Jurkat, Clone E6-1 (cell line): ENCODE measurements around the gene AUNIP.

Experiments used
- DNase-seq: peaks from one replicate; pipeline ENCODE4 v3.0.0-alpha.2; 2011; ENCODE audit warnings: low read depth, low spot score
- H3K4me3 ChIP-seq: 2 replicates; pipeline ENCODE4 v1.5.1; 2011; ENCODE audit warnings: mild to moderate bottlenecking, low read length, control low read depth, moderate library complexity

AUNIP gene

GRCh38 chr1:25837262-25837875 is 21.9 kb downstream of the AUNIP start:
- no peak for DNase-seq
- H3K4me3 ChIP-seq, result no peak overlapping the region

- no peak for DNase-seq
- no peak overlapping the region for H3K4me3 ChIP-seq
Measured at GRCh38 chr1:25836695-25837094, 22.6 kb downstream of the AUNIP start.

- no peak overlapping the region for H3K4me3 ChIP-seq
- DNase-seq, result no peak
Measured at GRCh38 chr1:25834894-25835293, 24.4 kb downstream of the AUNIP start.

GRCh38 chr1:25833158-25833557 is 26.1 kb downstream of the AUNIP start:
- H3K4me3 ChIP-seq, result no peak overlapping the region
- DNase-seq, result no peak

- no peak overlapping the region for H3K4me3 ChIP-seq
- DNase-seq, result no peak
Measured at GRCh38 chr1:25832336-25833037, 26.8 kb downstream of the AUNIP start.

- H3K4me3 ChIP-seq, result no peak overlapping the region
- DNase-seq, result no peak
Measured at GRCh38 chr1:25831569-25832196, 27.6 kb downstream of the AUNIP start.

GRCh38 chr1:25829046-25829445 is 30.2 kb downstream of the AUNIP start:
- no peak for DNase-seq
- H3K4me3 ChIP-seq, result no peak overlapping the region

GRCh38 chr1:25828491-25828890 is 30.8 kb downstream of the AUNIP start:
- DNase-seq, result no peak
- H3K4me3 ChIP-seq, result no peak overlapping the region

GRCh38 chr1:25826571-25826970 is 32.7 kb downstream of the AUNIP start:
- DNase-seq, result no peak
- H3K4me3 ChIP-seq, result no peak overlapping the region

GRCh38 chr1:25825605-25826004 is 33.7 kb downstream of the AUNIP start:
- H3K4me3 ChIP-seq, result no peak overlapping the region
- no peak for DNase-seq

GRCh38 chr1:25821630-25822091 is 37.6 kb downstream of the AUNIP start:
- DNase-seq, result no peak
- no peak overlapping the region for H3K4me3 ChIP-seq

- DNase-seq, result no peak
- peak overlapping the region; percentile 87 for H3K4me3 ChIP-seq
Measured at GRCh38 chr1:25821112-25821476, 38.2 kb downstream of the AUNIP start.

GRCh38 chr1:25820247-25821111 is 38.8 kb downstream of the AUNIP start:
- peak overlapping the region; percentile 87 for H3K4me3 ChIP-seq
- DNase-seq, result peak; percentile 53

- peak; percentile 76 for DNase-seq
- H3K4me3 ChIP-seq, result peak within 1 kb of the TSS; percentile 87
Measured at GRCh38 chr1:25819491-25820246, 39.6 kb downstream of the AUNIP start, which contains the start of gene MTFR1L. MTFR1L (plus strand) TSS chr1:25819954; CDS start chr1:25823105, 3,151 bp downstream.

- no peak overlapping the region; the same call in 1 of the 2 replicates for H3K4me3 ChIP-seq
- no peak for DNase-seq
Measured at GRCh38 chr1:25818569-25818968, 40.7 kb downstream of the AUNIP start.

GRCh38 chr1:25817840-25818501 is 41.3 kb downstream of the AUNIP start:
- no peak for DNase-seq
- no peak overlapping the region for H3K4me3 ChIP-seq

- no peak for DNase-seq
- no peak overlapping the region for H3K4me3 ChIP-seq
Measured at GRCh38 chr1:25816112-25816718, 43.0 kb downstream of the AUNIP start.
